IPS DF 6.9 (cell line): Measurements from ENCODE around the gene DNAJB7.

Source experiments
- DNase-seq: peaks from one replicate; pipeline ENCODE4 v3.0.0-alpha.2; 2013; ENCODE audit warnings: low read depth, low spot score
- H3K27ac ChIP-seq: one replicate; pipeline ENCODE4 v1.5.1; 2013; ENCODE audit warnings: low read length, control low read depth
- H3K27me3 ChIP-seq: 2 replicates; pipeline ENCODE4 v1.6.1; 2013; ENCODE audit warnings: mild to moderate bottlenecking, low read length; ENCODE audit not compliant: control insufficient read depth, insufficient read depth
- H3K36me3 ChIP-seq: 2 replicates; pipeline ENCODE4 v1.6.1; 2013; ENCODE audit warnings: low read length; ENCODE audit not compliant: control insufficient read depth, insufficient read depth
- H3K4me1 ChIP-seq: 2 replicates; pipeline ENCODE4 v1.6.1; 2013; ENCODE audit warnings: low read length; ENCODE audit not compliant: control insufficient read depth, insufficient read depth
- H3K4me3 ChIP-seq: 2 replicates; pipeline ENCODE4 v1.5.1; 2013; ENCODE audit warnings: mild to moderate bottlenecking, low read length
- H3K9me3 ChIP-seq: 2 replicates; pipeline ENCODE4 v1.6.1; 2013; ENCODE audit warnings: low read length, inconsistent platforms; ENCODE audit not compliant: control insufficient read depth, insufficient read depth
- WGBS: extraction: QIAGEN DNeasy Blood & Tissue Kit; methylation state at CpG from one replicate; pipeline ENCODE4 v1.1.7; 2013; ENCODE audit warnings: mixed read lengths, missing lambda C conversion rate; ENCODE audit not compliant: insufficient read length, insufficient coverage; 5-methylcytosine and 5-hydroxymethylcytosine counted together

DNAJB7 gene

GRCh38 chr22:40818192-40818746 lies 43.6 kb downstream of the DNAJB7 start:
- Histone ChIP-seq H3K27ac (no peak overlapping the region), H3K36me3 (0 out of 2 replicates have a peak, but pooled peaks cover 3% of the 10 kb centered on the region), H3K4me1 (peaks cover 2% of the 10 kb centered on the region; the same call in 1 of the 2 replicates), H3K9me3 (no peaks in the 10 kb centered on the region), H3K4me3 (peak overlapping the region; percentile 88; the same call in 1 of the 2 replicates), H3K27me3 (no peaks in the 10 kb centered on the region)
- DNase-seq = no peak
- no CpG with 5 or more reads among the region's 14 CpGs for WGBS

DNA sequence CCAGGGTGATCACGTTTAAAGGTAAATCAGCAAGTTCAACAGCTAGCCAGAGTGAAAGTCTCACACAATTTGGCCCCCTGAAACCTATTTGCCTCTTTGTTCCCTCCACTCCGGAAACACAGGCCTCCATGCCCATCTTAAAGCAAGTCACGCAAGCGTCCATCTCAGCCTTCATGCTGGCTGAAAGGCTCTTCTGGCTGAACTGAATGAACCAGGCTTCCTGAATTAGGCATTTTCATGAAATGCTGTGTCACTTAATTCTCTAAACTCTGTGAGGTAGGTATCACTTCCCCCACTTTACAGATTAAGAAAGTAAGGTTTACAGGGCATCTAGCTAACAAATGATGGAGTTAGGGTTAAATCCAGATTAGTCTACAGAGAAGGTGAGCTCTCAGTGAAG lies 44.2 kb downstream of the DNAJB7 start:
- Histone ChIP-seq H3K27me3 (no peaks in the 10 kb centered on the region), H3K4me1 (peaks cover 2% of the 10 kb centered on the region; the same call in 1 of the 2 replicates), H3K36me3 (no peaks in the 10 kb centered on the region), H3K4me3 (no peak overlapping the region), H3K9me3 (no peaks in the 10 kb centered on the region), H3K27ac (no peak overlapping the region)
- WGBS = no CpG with 5 or more reads among the region's 4 CpGs
- DNase-seq = no peak

- no peaks in the 10 kb centered on the region for H3K27me3 ChIP-seq
Observed at GRCh38 chr22:40813912-40814315, 48.0 kb downstream of the DNAJB7 start.

More at GRCh38 chr22:40813912-40814315, 48.0 kb downstream of the DNAJB7 start:
- Histone ChIP-seq H3K36me3 (no peaks in the 10 kb centered on the region), H3K9me3 (no peaks in the 10 kb centered on the region), H3K4me3 (no peak overlapping the region), H3K4me1 (no peaks in the 10 kb centered on the region), H3K27ac (no peak overlapping the region)
- DNase-seq = no peak
